Gastrocnemius medialis (tissue), 4 donors: ENCODE data around the gene SKP1. TPM values are rescaled to one million over a fixed set of nuclear protein-coding genes. Genes with fewer than 3 reads are reported as not detected.

Experiments used
- ATAC-seq, 2 donors: fragments of 150-250 bp; one replicate each; pipeline ENCODE4 v1.9.1; 2016
- DNase-seq, 2 donors: peaks; one replicate each; pipeline ENCODE4 v3.0.0-alpha.2; 2019
- H3K27ac ChIP-seq, 4 donors: fragments of 200-600 bp; sonication (generic); 1 replicate in 1 of 4; 2 replicates in 3 of 4; pipeline ENCODE4 v1.5.1; 2016 to 2018; ENCODE audit warnings: mild to moderate bottlenecking in 2 of 4, moderate library complexity in 1 of 4
- H3K27me3 ChIP-seq, 3 donors: fragments of 200-600 bp; sonication (generic) in 2 of 3; 1 replicate in 1 of 3; 2 replicates in 2 of 3; pipeline versions ENCODE4 v1.5.1 to v1.6.0; 2016 to 2019; ENCODE audit warnings: mild to moderate bottlenecking in 1 of 3, moderate library complexity in 1 of 3
- H3K36me3 ChIP-seq, 2 donors: fragments of 200-600 bp; sonication (generic) in 1 of 2; one replicate each; pipeline ENCODE4 v1.5.1; 2017 to 2018
- H3K4me1 ChIP-seq, 2 donors: fragments of 200-600 bp; sonication (generic) in 1 of 2; one replicate each; pipeline ENCODE4 v1.5.1; 2016 to 2017; ENCODE audit warnings: mild to moderate bottlenecking in 2 of 2
- H3K4me3 ChIP-seq, 4 donors: fragments of 200-600 bp; sonication (generic) in 3 of 4; 1 replicate in 1 of 4; 2 replicates in 3 of 4; pipeline ENCODE4 v1.5.1; 2016 to 2019; ENCODE audit warnings: mild to moderate bottlenecking in 2 of 4
- H3K9me3 ChIP-seq, 3 donors: fragments of 200-600 bp; sonication (generic) in 2 of 3; 1 replicate in 1 of 3; 2 replicates in 2 of 3; pipeline ENCODE4 v1.5.1; 2016 to 2019
- CTCF ChIP-seq, 5 experiments: fragments of 450-650 bp in 3 of 5; fragments of 200-600 bp in 2 of 5; sonication (generic) in 2 of 5; IDR thresholded peaks in 4 of 5; conservative IDR thresholded peaks in 1 of 5; 1 replicate in 4 of 5; 2 replicates in 1 of 5; pipeline ENCODE4 v1.5.1; 2016 to 2019; ENCODE audit warnings: antibody characterized with exemption in 5 of 5, mild to moderate bottlenecking in 3 of 5, moderate library complexity in 3 of 5
- POLR2A ChIP-seq, 2 donors: fragments of 450-650 bp; IDR thresholded peaks; one replicate each; pipeline ENCODE4 v1.6.1; 2017; ENCODE audit warnings: antibody characterized with exemption in 2 of 2, mild to moderate bottlenecking in 2 of 2, moderate library complexity in 2 of 2
- in situ Hi-C, 4 donors: fragments of 200-750 bp; cut with MboI; loops; one replicate each; pipeline versions ENCODE4 v1.15.0 to v1.8.0; 2017; ENCODE audit warnings: low sequenced_read_pairs in 4 of 4
- intact Hi-C: fragments of 100-400 bp; cut with DNase I; formaldehyde crosslinking; loops from one replicate; pipeline ENCODE4 v1.15.1; 2023; ENCODE audit warnings: low total_unique reads
- total RNA-seq, 4 donors: library from RNA; depleted of rRNA; stranded (reverse); fragments of >200 nt; gene quantifications; one replicate each; pipeline versions ENCODE4 v1.1.0 to v1.2.3, GENCODE V29; 2016

The SKP1 gene
- total RNA-seq, 4 donors from 2014 or later = 318 to 499 (median 476) TPM

DNA sequence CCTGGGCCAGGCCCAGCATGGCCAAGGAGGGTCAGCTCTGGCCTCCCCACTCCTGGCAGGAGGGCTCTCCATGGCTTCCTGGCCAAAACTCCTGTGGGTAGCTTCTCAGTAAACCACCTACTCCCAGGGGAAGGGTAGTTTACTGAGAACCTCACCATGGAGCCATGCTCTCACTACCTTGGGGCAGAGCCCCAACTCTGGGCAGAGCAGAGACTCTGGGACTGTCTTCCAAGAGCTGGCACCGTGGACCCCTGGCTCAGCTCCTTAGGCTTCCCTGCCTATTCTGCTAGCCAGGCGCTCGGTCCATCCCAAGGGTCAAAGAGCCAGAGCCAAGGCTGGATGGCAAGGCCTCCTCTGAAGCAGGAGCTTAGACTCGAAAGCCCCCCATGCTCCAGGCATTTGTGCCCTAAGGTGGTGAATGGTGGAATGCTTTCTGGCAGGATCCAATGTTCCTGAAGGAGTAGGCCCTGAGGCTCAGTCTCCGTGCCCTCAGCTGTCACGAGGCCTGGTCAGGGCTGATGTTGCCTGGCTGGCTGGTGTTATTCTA lies 42.7 kb downstream of the SKP1 start:
- in situ Hi-C loops (loop anchor here in 1 of 4 donors (25.0 kb wide), 1 partner anchor 97 kb away; no protein-coding TSS in a partner anchor), intact Hi-C loops (no loop called here)
- Histone ChIP-seq H3K4me3 (no peak overlapping the region), H3K4me1 (peaks cover 16 to 24% of the 10 kb centered on the region in 2 donors), H3K27me3 (no peaks in the 10 kb centered on the region), H3K9me3 (no peaks in the 10 kb centered on the region), H3K27ac (peak overlapping the region in 3 of 4 donors; percentile 36 to 50 (median 47)), H3K36me3 (peaks cover 0 to 15% of the 10 kb centered on the region in 2 donors)
- TF ChIP-seq CTCF (IDR thresholded peaks at IDR 0.05 in 4 of 5, conservative IDR thresholded peaks at IDR 0.05 in 1 of 5) (no peak), POLR2A (IDR thresholded peaks at IDR 0.05) (no peak)
- no peak for ATAC-seq
- peak in 1 of 2 donors; percentile 13 for DNase-seq

GRCh38 chr5:134133188-134133994 lies 43.4 kb downstream of the SKP1 start:
- Histone ChIP-seq H3K36me3 (peaks cover 0 to 15% of the 10 kb centered on the region in 2 donors), H3K4me1 (peaks cover 12 to 24% of the 10 kb centered on the region in 2 donors), H3K9me3 (no peaks in the 10 kb centered on the region), H3K27me3 (no peaks in the 10 kb centered on the region), H3K4me3 (no peak overlapping the region), H3K27ac (peak overlapping the region in 2 of 4 donors; percentile 36 to 50)
- peak in 1 of 2 donors; percentile 10 for DNase-seq
- in situ Hi-C loops (loop anchor here in 1 of 4 donors (25.0 kb wide), 1 partner anchor 96 kb away; no protein-coding TSS in a partner anchor), intact Hi-C loops (no loop called here)
- no peak for ATAC-seq
- no peak for TF ChIP-seq CTCF (IDR thresholded peaks at IDR 0.05 in 4 of 5, conservative IDR thresholded peaks at IDR 0.05 in 1 of 5)
- TF ChIP-seq POLR2A (IDR thresholded peaks at IDR 0.05) = no peak

GRCh38 chr5:134132372-134133187 lies 44.2 kb downstream of the SKP1 start:
- Histone ChIP-seq H3K36me3 (peaks cover 0 to 15% of the 10 kb centered on the region in 2 donors), H3K27ac (no peak overlapping the region), H3K4me3 (no peak overlapping the region), H3K27me3 (no peaks in the 10 kb centered on the region), H3K9me3 (no peaks in the 10 kb centered on the region), H3K4me1 (peaks cover 12 to 24% of the 10 kb centered on the region in 2 donors)
- in situ Hi-C loops (loop anchor here in 1 of 4 donors (25.0 kb wide), 1 partner anchor 95 kb away; no protein-coding TSS in a partner anchor), intact Hi-C loops (no loop called here)
- peak in 1 of 2 donors; percentile 9 for DNase-seq
- no peak for ATAC-seq
- TF ChIP-seq CTCF (IDR thresholded peaks at IDR 0.05 in 4 of 5, conservative IDR thresholded peaks at IDR 0.05 in 1 of 5) (no peak), POLR2A (IDR thresholded peaks at IDR 0.05) (no peak)

- TF ChIP-seq CTCF (IDR thresholded peaks at IDR 0.05 in 4 of 5, conservative IDR thresholded peaks at IDR 0.05 in 1 of 5) (no peak), POLR2A (IDR thresholded peaks at IDR 0.05) (no peak)
- peaks cover 12 to 21% of the 10 kb centered on the region in 2 donors for H3K4me1 ChIP-seq
- ATAC-seq (no peak), DNase-seq (no peak)
- no peaks in the 10 kb centered on the region for H3K9me3 ChIP-seq
- no peak overlapping the region for H3K27ac ChIP-seq
- H3K4me3 ChIP-seq = no peak overlapping the region
- no peaks in the 10 kb centered on the region for H3K27me3 ChIP-seq
- in situ Hi-C loops = loop anchor here in 1 of 4 donors (25.0 kb wide), 1 partner anchor 94 kb away; no protein-coding TSS in a partner anchor
- intact Hi-C loops = no loop called here
- peaks cover 0 to 15% of the 10 kb centered on the region in 2 donors for H3K36me3 ChIP-seq
Observed at GRCh38 chr5:134131578-134132350, 45.0 kb downstream of the SKP1 start.
